OCI-LY3 (cell line): ENCODE results near the gene CSF3R.

Experiments used
- H2AFZ ChIP-seq: fragments of 200-600, 300-600 bp; shearing (Covaris generic); 2 replicates; pipeline ENCODE4 v1.6.0; 2014; ENCODE audit warnings: antibody characterized with exemption, low read depth, low read length
- H3K27ac ChIP-seq: fragments of 200-600, 300-600 bp; sonication (generic); 2 replicates; pipeline ENCODE4 v1.5.1; 2014; ENCODE audit warnings: mild to moderate bottlenecking, low read length, moderate library complexity, mixed read lengths
- H3K27me3 ChIP-seq: fragments of 200-600, 300-600 bp; sonication (generic); 2 replicates; pipeline ENCODE4 v1.6.1; 2014; ENCODE audit warnings: low read depth, low read length, mixed read lengths
- H3K36me3 ChIP-seq: fragments of 200-600, 300-600 bp; sonication (generic); replicated peaks from 2 replicates; pipeline ENCODE3; 2014; ENCODE audit warnings: low read depth, low read length, mixed read lengths
- H3K4me1 ChIP-seq: fragments of 300-600, 200-600 bp; sonication (generic); 2 replicates; pipeline ENCODE4 v1.6.1; 2014; ENCODE audit warnings: low read length, mixed read lengths
- H3K4me2 ChIP-seq: fragments of 200-600, 300-600 bp; sonication (generic); 2 replicates; pipeline ENCODE4 v1.6.1; 2014; ENCODE audit warnings: low read length, mixed read lengths
- H3K4me3 ChIP-seq: fragments of 300-600, 200-600 bp; sonication (generic); 2 replicates; pipeline ENCODE4 v1.5.1; 2014; ENCODE audit warnings: antibody characterized with exemption, mild to moderate bottlenecking, low read length, moderate library complexity
- H3K79me2 ChIP-seq: fragments of 300-600, 200-600 bp; shearing (Covaris generic); 2 replicates; pipeline ENCODE4 v1.6.1; 2014; ENCODE audit warnings: mild to moderate bottlenecking, low read length, mixed read lengths
- H3K9ac ChIP-seq: fragments of 300-600, 200-600 bp; shearing (Covaris generic); 2 replicates; pipeline ENCODE4 v1.6.0; 2014; ENCODE audit warnings: mild to moderate bottlenecking, low read length, moderate library complexity
- H3K9me3 ChIP-seq: fragments of 200-600, 300-600 bp; shearing (Covaris generic); 2 replicates; pipeline ENCODE4 v1.6.1; 2014; ENCODE audit warnings: low read length, mixed read lengths; ENCODE audit not compliant: insufficient read depth
- H4K20me1 ChIP-seq: fragments of 200-600, 300-600 bp; sonication (generic); 2 replicates; pipeline ENCODE4 v1.6.1; 2016; ENCODE audit warnings: low read length, mixed read lengths; ENCODE audit not compliant: insufficient read depth
- EZH2phosphoT487 ChIP-seq: fragments of 200-600 bp; shearing (Covaris generic); IDR thresholded peaks from 2 replicates; pipeline ENCODE4 v1.6.1; 2018; ENCODE audit warnings: antibody characterized with exemption, mixed run types, low read depth
- TF ChIP-seq, protein P1 (sequence below): fragments of 200-600, 300-600 bp; sonication (generic); IDR thresholded peaks from 2 replicates; pipeline ENCODE4 v1.5.1; 2014; ENCODE audit warnings: antibody characterized with exemption, low read length, low read depth

CSF3R gene

DNA sequence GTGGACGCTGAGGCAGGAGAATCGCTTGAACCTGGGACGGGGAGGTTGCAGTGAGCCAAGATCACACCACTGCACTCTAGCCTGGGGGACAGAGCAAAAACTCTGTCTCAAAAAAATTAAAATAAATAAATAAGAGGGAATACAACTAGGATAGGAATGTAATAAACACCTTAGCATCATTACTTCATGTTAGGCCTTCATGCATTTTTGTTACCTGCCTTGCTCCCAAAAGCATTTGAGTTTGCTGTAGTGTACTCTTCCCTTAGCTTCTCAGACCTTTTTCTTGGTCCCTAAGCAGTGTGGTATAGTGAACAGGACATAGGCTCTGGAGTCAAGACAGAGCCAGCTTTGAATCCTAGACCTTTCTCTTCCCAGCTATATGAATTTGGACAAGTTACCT, 29.7 kb downstream of the CSF3R start:
- no peaks in the 10 kb centered on the region for H4K20me1 ChIP-seq
- H2AFZ ChIP-seq = no peak overlapping the region
- H3K9ac ChIP-seq = no peak overlapping the region
- no peak overlapping the region for H3K4me2 ChIP-seq
- TF ChIP-seq EZH2phosphoT487 = no peak
- TF ChIP-seq, protein P1, sequence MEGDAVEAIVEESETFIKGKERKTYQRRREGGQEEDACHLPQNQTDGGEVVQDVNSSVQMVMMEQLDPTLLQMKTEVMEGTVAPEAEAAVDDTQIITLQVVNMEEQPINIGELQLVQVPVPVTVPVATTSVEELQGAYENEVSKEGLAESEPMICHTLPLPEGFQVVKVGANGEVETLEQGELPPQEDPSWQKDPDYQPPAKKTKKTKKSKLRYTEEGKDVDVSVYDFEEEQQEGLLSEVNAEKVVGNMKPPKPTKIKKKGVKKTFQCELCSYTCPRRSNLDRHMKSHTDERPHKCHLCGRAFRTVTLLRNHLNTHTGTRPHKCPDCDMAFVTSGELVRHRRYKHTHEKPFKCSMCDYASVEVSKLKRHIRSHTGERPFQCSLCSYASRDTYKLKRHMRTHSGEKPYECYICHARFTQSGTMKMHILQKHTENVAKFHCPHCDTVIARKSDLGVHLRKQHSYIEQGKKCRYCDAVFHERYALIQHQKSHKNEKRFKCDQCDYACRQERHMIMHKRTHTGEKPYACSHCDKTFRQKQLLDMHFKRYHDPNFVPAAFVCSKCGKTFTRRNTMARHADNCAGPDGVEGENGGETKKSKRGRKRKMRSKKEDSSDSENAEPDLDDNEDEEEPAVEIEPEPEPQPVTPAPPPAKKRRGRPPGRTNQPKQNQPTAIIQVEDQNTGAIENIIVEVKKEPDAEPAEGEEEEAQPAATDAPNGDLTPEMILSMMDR = no peak
- no peaks in the 10 kb centered on the region for H3K27me3 ChIP-seq
- no peak overlapping the region for H3K27ac ChIP-seq
- H3K4me1 ChIP-seq = no peaks in the 10 kb centered on the region
- H3K36me3 ChIP-seq = peaks cover 10% of the 10 kb centered on the region
- H3K4me3 ChIP-seq = no peak overlapping the region
- no peaks in the 10 kb centered on the region for H3K9me3 ChIP-seq
- no peaks in the 10 kb centered on the region for H3K79me2 ChIP-seq

DNA sequence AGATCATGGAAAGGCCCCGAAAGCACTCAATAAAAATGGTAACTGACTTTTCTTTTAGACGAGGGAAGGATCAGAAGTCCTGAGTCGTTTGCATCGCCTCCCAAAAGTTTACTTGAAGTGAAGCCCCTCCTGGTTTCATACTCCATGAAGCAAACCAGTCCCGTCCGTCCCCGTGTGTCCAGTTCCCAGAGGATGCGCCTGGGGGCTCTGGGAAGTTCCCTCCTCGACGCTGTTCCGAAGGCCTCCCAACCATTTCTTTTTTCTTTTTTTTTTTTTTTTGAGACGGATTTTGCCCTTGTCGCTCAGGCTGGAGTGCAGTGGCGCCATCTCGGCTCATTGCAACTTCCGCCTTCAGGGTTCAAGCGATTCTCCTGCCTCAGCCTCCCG, 31.8 kb downstream of the CSF3R start:
- peaks cover 6% of the 10 kb centered on the region for H3K36me3 ChIP-seq
- H3K79me2 ChIP-seq = no peaks in the 10 kb centered on the region
- H3K4me1 ChIP-seq = peaks cover 9% of the 10 kb centered on the region
- peak overlapping the region; percentile 96 for H3K4me2 ChIP-seq
- peak overlapping the region; percentile 61 for H3K27ac ChIP-seq
- no peaks in the 10 kb centered on the region for H3K9me3 ChIP-seq
- H3K4me3 ChIP-seq = peak overlapping the region; percentile 85
- H2AFZ ChIP-seq = peak overlapping the region; percentile 59
- no peak for TF ChIP-seq EZH2phosphoT487
- TF ChIP-seq, protein P1 = no peak
- peak overlapping the region; percentile 82 for H3K9ac ChIP-seq
- no peaks in the 10 kb centered on the region for H4K20me1 ChIP-seq
- no peaks in the 10 kb centered on the region for H3K27me3 ChIP-seq

DNA sequence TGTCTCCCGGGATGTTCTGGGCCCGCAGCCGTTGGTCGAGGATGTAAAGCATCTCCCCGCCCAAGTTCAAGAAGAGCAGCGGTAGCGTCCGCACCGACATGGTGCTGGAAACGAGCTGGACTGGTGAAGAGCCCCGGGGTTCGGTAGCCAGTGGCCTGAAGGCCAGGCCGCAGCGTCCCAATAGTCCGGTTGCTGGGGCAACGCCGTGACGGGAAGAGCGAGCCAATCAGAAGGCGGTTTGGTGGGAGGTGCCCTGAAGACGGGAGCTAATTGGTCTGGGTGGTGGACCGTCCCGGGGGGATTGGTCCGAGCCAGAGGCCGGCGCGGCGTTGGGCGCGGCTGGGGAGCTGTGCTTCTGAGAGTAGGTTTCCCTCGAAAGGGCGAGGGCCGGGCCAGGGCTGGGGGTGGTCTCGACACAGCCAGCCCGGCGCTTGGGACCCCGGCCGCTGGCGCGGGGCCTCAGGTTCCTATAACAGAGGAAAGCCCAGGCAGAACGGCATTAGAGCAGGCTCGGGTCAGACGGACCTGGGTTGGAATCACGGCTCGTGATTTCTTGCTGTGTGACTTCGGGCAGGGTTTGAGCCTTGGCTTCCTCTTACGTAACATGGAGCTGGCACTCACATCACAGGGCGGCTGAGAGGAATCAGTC, 32.3 kb downstream of the CSF3R start, which contains the start of gene OSCP1:
OSCP1 (minus strand) TSS at position 182 of the 649 bp plus-strand sequence; CDS start at position 100, 82 bp downstream.
- Histone ChIP-seq H3K4me2 (peak within 1 kb of the TSS; percentile 96), H3K27ac (peak within 1 kb of the TSS; percentile 61), H3K4me3 (peak within 1 kb of the TSS; percentile 85), H3K9ac (peak within 1 kb of the TSS; percentile 82), H3K79me2 (no peaks in the 10 kb centered on the region), H2AFZ (peak within 1 kb of the TSS; percentile 66), H3K9me3 (no peaks in the 10 kb centered on the region), H3K4me1 (peaks cover 9% of the 10 kb centered on the region), H4K20me1 (no peaks in the 10 kb centered on the region), H3K27me3 (no peaks in the 10 kb centered on the region), H3K36me3 (peaks cover 3% of the 10 kb centered on the region)
- TF ChIP-seq, protein P1 = no peak
- no peak for TF ChIP-seq EZH2phosphoT487

DNA sequence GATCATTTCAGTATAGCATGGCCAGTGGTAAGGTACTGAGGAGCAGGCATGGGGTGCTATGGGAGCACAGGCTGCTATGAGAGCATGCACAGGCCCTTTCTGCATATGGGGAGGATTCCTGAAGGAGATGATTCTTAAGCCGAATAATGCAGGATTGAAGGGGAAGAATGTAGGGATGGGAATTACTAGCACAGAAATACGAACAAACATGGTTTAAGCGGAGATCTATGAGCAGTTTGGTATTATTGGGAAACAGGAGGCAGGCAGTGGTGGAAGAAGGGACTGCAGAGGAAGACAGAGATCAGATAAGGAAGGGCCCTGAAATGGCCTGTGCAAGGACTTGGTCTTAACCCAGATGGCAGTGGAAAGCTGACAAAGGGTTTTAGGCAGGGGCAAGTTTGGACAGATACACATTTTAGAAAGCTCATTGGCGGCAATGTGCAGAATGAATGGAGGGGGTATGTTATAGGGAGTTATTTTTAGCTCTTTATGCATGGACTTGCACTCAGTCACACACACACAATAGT, 34.1 kb downstream of the CSF3R start:
- H4K20me1 ChIP-seq = no peaks in the 10 kb centered on the region
- TF ChIP-seq EZH2phosphoT487 = no peak
- TF ChIP-seq, protein P1 = no peak
- no peaks in the 10 kb centered on the region for H3K36me3 ChIP-seq
- peaks cover 9% of the 10 kb centered on the region for H3K4me1 ChIP-seq
- no peak overlapping the region for H3K4me2 ChIP-seq
- no peak overlapping the region for H2AFZ ChIP-seq
- H3K9me3 ChIP-seq = no peaks in the 10 kb centered on the region
- no peaks in the 10 kb centered on the region for H3K27me3 ChIP-seq
- no peak overlapping the region for H3K4me3 ChIP-seq
- no peak overlapping the region for H3K27ac ChIP-seq
- H3K9ac ChIP-seq = no peak overlapping the region
- H3K79me2 ChIP-seq = no peaks in the 10 kb centered on the region
